ENCODE data around the gene COL28A1.

The COL28A1 gene

GRCh38 chr7:7535691-7536090, at the start of gene COL28A1:
Gene COL28A1 (minus strand): TSS chr7:7535873. CDS start chr7:7532875, 2,998 bp downstream.
- Histone ChIP-seq H3K4me3 (replicated peaks; ENCODE audit: low read depth, low read length) (no peak within 1 kb of the TSS), H3K36me3 (ENCODE audit: control insufficient read depth, insufficient read depth, low read length) (no peaks in the 10 kb centered on the region), H3K27me3 (replicated peaks; ENCODE audit: control insufficient read depth, insufficient read depth, low read length) (no peaks in the 10 kb centered on the region)
- no peak for TF ChIP-seq CTCF (IDR thresholded peaks at IDR 0.05; ENCODE audit: insufficient read depth, low read length, poor library complexity, severe bottlenecking)
- no peak for DNase-seq (ENCODE audit: extremely low read depth, insufficient read length)

DNA sequence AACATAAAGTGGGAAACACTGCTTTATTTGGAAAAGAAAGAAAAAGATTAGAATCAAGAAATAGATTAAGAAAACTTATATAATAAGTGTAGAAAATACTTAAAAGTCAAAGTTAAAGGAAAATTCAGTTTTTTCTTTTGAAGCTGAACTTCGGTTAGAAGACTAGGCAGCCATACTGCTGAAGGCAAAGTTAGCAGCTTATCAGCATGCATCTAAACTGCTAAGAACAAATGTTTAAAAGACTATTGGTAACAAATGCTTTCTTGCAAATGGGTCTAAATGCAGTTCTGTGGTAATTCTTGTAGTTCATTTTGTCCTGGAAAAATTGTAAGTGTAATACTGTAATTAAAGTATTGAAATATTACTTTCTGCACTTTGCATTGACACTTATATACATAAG, 49.0 kb upstream of the COL28A1 start:
- DNase-seq (ENCODE audit: extremely low read depth, insufficient read length): no peak
- H3K4me3 ChIP-seq (replicated peaks; ENCODE audit: low read depth, low read length): no peak overlapping the region
- peaks cover 3% of the 10 kb centered on the region for H3K36me3 ChIP-seq (ENCODE audit: control insufficient read depth, insufficient read depth, low read length)
- no peaks in the 10 kb centered on the region for H3K27me3 ChIP-seq (replicated peaks; ENCODE audit: control insufficient read depth, insufficient read depth, low read length)
- no peak for TF ChIP-seq CTCF (IDR thresholded peaks at IDR 0.05; ENCODE audit: insufficient read depth, low read length, poor library complexity, severe bottlenecking)

DNA sequence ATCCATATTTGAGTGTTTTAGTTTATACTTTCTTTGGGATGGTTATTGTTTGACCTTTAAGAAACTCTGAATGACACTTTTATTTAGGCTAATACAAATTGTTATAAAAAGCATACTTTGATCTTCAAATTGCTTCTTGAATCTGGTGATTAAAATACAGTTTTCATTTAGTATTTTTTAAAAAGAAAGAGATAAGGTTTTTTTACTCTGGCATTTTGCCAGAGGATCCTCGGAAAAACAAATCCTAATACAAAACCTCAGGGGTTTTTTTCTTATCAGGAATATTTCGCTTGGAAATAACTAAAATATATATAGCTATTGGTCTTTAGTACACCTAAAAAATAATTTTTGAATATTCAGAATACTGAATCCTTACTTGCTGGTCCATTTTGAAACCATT, 48.1 kb upstream of the COL28A1 start:
- no peak for DNase-seq (ENCODE audit: extremely low read depth, insufficient read length)

GRCh38 chr7:7582596-7582995, 46.9 kb upstream of the COL28A1 start:
- H3K36me3 ChIP-seq (ENCODE audit: control insufficient read depth, insufficient read depth, low read length): peaks cover 3% of the 10 kb centered on the region
- TF ChIP-seq CTCF (IDR thresholded peaks at IDR 0.05; ENCODE audit: insufficient read depth, low read length, poor library complexity, severe bottlenecking): no peak
- no peaks in the 10 kb centered on the region for H3K27me3 ChIP-seq (replicated peaks; ENCODE audit: control insufficient read depth, insufficient read depth, low read length)
- no peak for DNase-seq (ENCODE audit: extremely low read depth, insufficient read length)
- H3K4me3 ChIP-seq (replicated peaks; ENCODE audit: low read depth, low read length): no peak overlapping the region

More for the DNA sequence above, 48.1 kb upstream of the COL28A1 start:
- peaks cover 3% of the 10 kb centered on the region for H3K36me3 ChIP-seq (ENCODE audit: control insufficient read depth, insufficient read depth, low read length)
- TF ChIP-seq CTCF (IDR thresholded peaks at IDR 0.05; ENCODE audit: insufficient read depth, low read length, poor library complexity, severe bottlenecking): no peak
- no peaks in the 10 kb centered on the region for H3K27me3 ChIP-seq (replicated peaks; ENCODE audit: control insufficient read depth, insufficient read depth, low read length)
- no peak overlapping the region for H3K4me3 ChIP-seq (replicated peaks; ENCODE audit: low read depth, low read length)

GRCh38 chr7:7581531-7582179, 46.0 kb upstream of the COL28A1 start:
- DNase-seq (ENCODE audit: extremely low read depth, insufficient read length): no peak
- peaks cover 3% of the 10 kb centered on the region for H3K36me3 ChIP-seq (ENCODE audit: control insufficient read depth, insufficient read depth, low read length)
- TF ChIP-seq CTCF (IDR thresholded peaks at IDR 0.05; ENCODE audit: insufficient read depth, low read length, poor library complexity, severe bottlenecking): no peak
- H3K4me3 ChIP-seq (replicated peaks; ENCODE audit: low read depth, low read length): no peak overlapping the region
- H3K27me3 ChIP-seq (replicated peaks; ENCODE audit: control insufficient read depth, insufficient read depth, low read length): no peaks in the 10 kb centered on the region

- Histone ChIP-seq H3K36me3 (ENCODE audit: control insufficient read depth, insufficient read depth, low read length) (peaks cover 3% of the 10 kb centered on the region), H3K27me3 (replicated peaks; ENCODE audit: control insufficient read depth, insufficient read depth, low read length) (no peaks in the 10 kb centered on the region), H3K4me3 (replicated peaks; ENCODE audit: low read depth, low read length) (no peak overlapping the region)
- TF ChIP-seq CTCF (IDR thresholded peaks at IDR 0.05; ENCODE audit: insufficient read depth, low read length, poor library complexity, severe bottlenecking): no peak
- DNase-seq (ENCODE audit: extremely low read depth, insufficient read length): no peak
These were observed 44.0 kb upstream of the COL28A1 start for GRCh38 chr7:7579638-7580037.

Measured in GM06990 (cell line).